GM19328 (cell line): ENCODE measurements around the gene HELLS.
A peak's percentile ranks its signal among the peaks of the same experiment; 100 is the strongest.
"Not testable (repeated sequence)": the region's sequence is repeated elsewhere in the genome, so short reads cannot be mapped to it uniquely, and the experiment has no call there.

Experiments
- ATAC-seq: cut with Tn5 transposase; IDR thresholded peaks from one replicate; pipeline ENCODE4 v1.9.1; 2021; ENCODE audit warnings: mild to moderate bottlenecking, moderate library complexity; ENCODE audit not compliant: unreplicated experiment

The HELLS gene

GRCh38 chr10:94545391-94546048, at the start of gene HELLS:
HELLS (plus strand) TSS chr10:94545788; CDS start chr10:94545922, 134 bp downstream.
- peak; percentile 72 for ATAC-seq

DNA sequence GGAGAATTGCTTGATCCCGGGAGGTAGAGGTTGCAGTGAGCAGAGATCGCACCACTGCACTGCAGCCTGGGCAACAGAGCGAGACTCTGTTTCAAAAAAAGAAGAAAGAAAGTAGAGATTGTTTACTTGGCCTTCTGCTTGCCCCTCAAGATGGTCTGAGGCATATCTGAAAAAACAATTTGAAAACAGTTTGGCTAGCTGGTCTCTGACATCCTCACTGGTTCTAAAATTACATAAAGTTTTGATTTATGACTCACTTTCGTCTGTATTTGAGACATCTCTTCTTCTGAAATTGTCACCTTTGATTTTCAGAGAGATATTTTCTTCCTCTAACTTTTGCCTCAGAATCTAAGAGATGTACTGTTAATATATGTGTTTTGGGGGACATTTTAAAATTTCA, 49.6 kb upstream of the HELLS start:
- ATAC-seq = no peak

- no peak for ATAC-seq
Observed at GRCh38 chr10:94496646-94497045, 48.9 kb upstream of the HELLS start.

DNA sequence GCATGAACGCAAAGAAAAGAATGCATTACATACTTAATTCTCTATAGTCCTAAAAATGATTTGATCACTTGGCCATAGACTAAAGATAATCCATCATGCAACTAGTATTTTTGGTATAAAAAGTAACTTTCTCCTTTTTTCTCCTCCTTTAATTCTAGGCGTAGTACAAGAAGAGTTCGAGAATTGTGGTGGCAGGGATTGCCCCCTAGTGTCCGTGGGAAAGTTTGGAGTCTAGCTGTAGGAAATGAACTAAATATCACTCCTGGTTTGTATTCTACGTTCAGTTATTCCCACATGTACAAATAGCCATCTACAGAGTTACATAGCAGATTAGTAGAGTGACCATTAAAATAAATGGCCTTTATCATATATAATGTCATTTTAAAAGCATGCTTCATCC, 45.5 kb upstream of the HELLS start:
- ATAC-seq = no peak

DNA sequence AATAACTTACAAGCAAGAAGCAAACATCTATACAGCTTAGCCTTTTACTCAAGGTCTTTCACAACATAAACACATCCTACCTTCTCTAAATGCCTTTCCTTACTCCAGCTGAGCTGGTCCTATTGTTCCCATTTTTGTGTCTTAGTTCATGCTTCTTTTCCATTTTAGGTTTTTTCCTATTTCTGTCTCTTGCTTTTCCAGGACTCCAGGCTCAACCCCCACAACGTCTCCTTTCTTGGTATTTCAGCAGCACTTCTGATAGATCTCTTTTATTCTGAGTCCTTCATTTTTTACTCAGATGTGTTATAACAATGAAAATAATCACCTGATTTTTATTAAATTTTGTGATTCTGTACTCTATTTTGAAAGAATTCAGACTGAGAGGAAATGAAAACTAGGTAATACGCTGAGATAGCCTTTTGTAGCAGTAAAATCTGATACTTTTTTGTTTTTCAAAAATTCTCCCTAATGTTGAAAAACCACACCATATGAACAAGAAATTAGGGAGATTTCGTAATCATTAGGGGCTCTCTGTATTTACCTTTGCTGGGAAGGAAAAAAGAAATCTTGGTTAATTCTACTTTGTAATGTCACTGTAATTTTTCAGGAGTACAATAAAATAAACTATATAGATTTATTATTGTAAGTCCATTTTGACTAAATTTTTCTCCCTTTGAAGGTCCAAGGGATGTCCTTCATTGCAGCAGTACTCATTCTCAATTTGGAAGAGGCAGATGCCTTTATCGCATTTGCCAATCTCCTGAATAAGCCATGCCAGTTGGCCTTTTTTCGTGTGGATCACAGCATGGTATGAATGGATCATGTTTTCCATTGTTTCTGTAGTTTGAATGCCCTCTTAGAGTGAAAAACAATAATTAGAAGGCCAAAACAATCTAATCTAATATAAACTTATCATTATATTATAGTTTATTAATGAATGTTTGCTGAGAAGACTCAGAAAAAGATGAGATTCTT, 24.0 kb upstream of the HELLS start:
- ATAC-seq = no peak

GRCh38 chr10:94524146-94524545, 21.4 kb upstream of the HELLS start:
- no peak for ATAC-seq

DNA sequence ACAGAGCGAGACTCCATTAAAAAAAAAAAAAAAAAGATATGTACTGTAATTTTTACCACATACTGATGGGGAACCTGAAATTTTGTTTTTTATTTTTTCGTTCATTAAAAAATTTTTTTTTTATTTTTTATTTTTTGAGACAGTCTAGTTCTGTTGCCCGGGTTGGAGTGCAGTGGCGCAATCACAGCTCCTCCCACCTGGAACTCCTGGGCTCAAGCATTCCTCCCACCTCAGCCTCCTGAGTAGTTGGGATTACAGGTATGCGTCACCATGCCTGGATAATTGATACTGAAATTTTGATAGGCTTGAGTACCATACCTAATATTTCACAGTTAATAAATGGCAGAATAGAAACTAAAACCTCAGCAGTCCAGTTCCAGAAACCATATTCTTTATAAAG, 20.9 kb upstream of the HELLS start:
- no peak for ATAC-seq

GRCh38 chr10:94531550-94531949, 14.0 kb upstream of the HELLS start:
- not testable (repeated sequence) for ATAC-seq

DNA sequence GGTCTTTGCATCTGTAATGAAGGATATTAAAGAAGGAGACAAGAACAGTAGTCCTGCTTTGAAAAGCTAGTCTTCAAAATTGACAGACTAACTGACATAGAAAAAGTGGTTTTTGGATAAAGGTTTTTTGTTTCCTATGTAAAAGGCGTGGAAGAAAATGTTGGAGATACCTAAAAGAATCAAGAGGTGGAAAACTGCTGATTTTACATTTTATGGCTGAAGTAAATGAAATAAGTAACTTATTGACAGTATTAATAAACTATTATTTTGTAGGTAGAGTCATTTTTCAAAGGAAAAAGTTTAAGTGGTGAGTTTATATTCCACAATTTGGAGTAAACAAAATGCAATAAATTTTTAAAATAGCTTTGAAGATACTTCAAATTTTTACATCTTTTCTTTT, 12.6 kb upstream of the HELLS start:
- ATAC-seq = no peak

DNA sequence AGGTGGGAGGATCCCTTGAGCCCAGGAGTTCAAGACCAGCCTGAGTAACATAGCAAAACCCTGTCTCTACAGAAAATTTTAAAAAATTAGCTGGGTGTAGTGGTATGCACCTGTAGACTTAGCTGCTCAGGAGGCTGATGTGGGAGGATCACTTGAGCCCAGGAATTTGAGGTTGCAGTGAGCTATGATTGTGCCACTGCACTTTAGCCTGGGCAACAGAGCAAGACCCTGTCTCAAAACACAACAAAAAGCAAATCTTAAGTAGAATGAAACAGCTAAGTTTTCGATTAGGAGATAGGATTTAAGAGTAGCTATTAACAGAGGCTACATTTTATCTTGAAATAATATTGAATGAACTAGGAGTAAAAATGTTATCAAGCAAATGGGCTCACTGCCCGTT, 3.3 kb upstream of the HELLS start:
- not testable (repeated sequence) for ATAC-seq

DNA sequence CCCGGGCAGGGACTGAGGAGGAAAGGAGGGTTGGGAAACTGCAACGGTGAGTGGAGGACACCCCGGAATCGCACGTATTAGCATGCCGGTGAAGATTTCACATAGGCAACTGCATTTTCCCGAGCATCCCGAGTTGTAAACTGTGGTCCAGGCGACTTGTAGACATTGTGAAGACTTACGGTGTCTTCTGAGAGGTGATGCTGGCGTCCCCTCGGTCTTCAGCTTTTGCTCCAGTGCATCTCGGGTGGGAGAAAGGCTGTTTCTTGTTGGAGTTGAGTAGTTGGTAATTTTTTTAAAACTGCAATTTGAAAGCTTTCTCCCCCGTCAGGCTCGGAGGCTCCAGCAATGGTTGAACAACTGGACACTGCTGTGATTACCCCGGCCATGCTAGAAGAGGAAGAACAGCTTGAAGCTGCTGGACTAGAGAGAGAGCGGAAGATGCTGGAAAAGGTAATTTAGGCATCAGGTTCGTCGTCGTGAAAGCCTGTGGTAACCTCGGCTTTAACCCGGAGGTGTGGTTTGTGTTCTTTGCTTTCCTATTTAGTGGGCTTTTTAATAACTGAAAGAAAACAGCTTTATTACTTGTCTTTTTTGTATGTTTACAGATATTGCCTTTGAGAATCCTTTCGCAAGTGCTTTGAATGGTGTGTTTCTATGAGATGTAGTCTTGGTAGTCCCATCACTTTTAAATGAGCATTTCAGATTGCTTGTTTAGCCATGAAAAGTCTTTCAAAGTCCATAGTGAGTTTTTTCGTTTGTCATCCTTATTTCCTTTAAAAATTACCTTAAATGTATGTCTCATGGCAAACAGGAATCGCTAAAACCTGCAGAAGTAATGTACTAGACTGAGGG, 687 bp downstream of the HELLS start:
- ATAC-seq = peak; percentile 3

- ATAC-seq = no peak
Observed at GRCh38 chr10:94546901-94547185, 1.3 kb downstream of the HELLS start.

DNA sequence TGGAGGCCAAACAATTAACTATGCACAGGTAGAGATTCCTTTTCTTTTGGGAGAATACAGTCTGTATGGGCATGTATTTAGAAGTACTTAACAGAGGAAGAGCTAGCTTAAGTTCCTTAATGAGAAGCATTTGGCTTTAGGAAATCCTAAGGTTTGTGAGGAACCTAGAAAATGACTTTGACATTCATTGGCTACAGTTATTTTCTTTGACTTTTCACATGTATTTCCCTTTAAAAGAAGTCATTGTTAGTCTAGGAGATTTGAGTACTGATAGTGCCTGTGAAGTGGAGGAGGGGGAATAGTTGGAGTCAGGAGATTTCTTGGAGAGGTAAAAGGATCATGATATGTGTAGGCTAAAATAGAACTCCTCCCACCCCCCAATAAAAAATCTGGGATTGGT, 3.6 kb downstream of the HELLS start:
- no peak for ATAC-seq

- not testable (repeated sequence) for ATAC-seq
Observed at GRCh38 chr10:94567714-94568307, 22.2 kb downstream of the HELLS start.

GRCh38 chr10:94571081-94571480, 25.5 kb downstream of the HELLS start:
- ATAC-seq = no peak

DNA sequence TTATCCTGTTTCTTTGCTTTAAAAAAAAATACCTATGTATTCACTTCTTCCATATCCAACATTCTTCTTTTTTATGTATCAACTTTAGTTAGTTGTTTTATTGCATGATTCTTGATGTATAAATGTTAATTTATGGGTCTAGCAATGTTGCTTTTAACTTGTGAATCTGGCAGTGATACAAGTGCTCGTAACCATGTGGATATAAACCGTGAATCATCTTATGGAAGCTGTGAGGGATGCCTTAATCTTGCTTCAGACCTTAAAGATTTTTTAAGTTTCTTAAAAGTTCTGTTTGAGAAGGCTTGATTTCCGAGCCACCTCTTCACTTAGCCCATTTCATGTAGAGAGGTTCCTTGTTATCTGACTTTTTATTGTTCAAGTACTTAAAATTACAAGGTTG, 25.9 kb downstream of the HELLS start:
- no peak for ATAC-seq

- ATAC-seq = no peak
Observed at GRCh38 chr10:94578790-94579189, 33.2 kb downstream of the HELLS start.

DNA sequence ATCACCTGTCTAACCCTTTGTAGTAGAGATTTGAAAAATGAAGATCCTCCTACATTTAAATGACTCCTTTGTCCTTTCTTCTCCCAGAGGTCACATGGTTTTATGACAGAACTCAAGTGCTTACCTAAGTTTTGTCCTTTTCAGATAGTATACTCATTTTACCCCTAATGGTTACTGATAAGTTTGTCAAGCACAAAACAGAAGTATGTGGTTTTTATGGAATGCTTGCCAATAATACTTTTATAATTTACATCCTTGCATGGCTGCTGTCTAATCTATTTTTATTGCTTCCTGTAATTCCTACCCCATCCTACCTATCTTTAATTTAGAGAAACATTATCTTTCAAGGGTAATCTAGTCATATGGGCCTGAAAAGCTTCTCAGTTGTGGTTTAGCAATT, 37.5 kb downstream of the HELLS start:
- ATAC-seq = no peak

DNA sequence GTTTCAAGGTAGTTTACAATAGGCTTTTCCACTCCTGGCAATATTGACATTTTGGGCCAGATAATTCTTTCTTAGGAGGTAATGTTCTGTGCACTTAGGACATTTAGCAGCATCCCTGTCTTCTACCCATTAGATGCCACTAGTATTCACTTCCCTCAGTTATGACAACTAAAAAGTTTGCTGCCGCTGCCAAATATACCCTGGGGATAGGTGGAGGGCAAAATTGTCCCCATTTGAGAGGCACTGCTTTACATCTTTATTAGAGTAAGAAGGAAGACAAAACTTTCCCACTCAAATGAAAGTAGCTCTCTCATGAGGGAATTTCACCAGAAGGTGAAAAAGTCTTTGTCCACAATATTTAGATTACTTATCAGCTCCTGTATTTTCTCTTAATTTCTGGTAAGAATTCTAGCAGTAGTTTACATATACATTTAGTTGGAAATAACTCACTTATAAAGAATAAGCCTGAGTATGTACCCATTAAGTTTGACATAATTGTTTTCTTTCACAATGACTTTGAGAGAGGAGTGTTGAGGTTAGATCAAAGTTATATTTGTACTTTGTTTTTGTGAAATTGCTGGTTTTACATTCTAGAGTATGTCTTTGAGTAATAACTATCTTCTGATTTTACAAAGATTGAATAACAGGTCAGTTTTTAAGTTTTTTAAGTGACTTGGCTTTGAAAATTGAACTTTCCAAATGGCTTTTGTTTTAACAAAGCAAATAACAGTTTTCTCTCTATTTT, 46.0 kb downstream of the HELLS start:
- peak; percentile 74 for ATAC-seq
